ENCODE measurements around the gene ASIC4. TPM values are rescaled to one million over a fixed set of nuclear protein-coding genes. Genes with fewer than 3 reads are reported as not detected.
A peak's percentile ranks its signal among the peaks of the same experiment; 100 is the strongest.

Gene ASIC4
- total and polyA plus RNA-seq, 2 of the 13 experiments (the other 11 are each of a cell fraction or from before 2014, with no cell fraction given): 0.03 TPM; not detected in 1

- TF ChIP-seq ZMYM3 (CRISPR knock-in tag; IDR thresholded peaks at IDR 0.05): no peak
- no peak for TF ChIP-seq ZNF496 (CRISPR knock-in tag; IDR thresholded peaks at IDR 0.05; ENCODE audit: insufficient replicate concordance)
- peak; percentile 93; the same call in 1 of the 2 replicates for TF ChIP-seq ZNF670 (CRISPR knock-in tag; IDR thresholded peaks at IDR 0.05; ENCODE audit: borderline replicate concordance)
- TF ChIP-seq HOXD1 (CRISPR knock-in tag; IDR thresholded peaks at IDR 0.05): peak; percentile 84; the same call in 1 of the 2 replicates
- peak; percentile 81; the same call in 1 of the 2 replicates for TF ChIP-seq ZBTB8A (CRISPR knock-in tag; IDR thresholded peaks at IDR 0.05; ENCODE audit: borderline replicate concordance, low read depth)
- TF ChIP-seq ZNF44 (CRISPR knock-in tag; IDR thresholded peaks at IDR 0.05): peak; percentile 70; the same call in 1 of the 2 replicates
- peak; percentile 82; the same call in 1 of the 2 replicates for TF ChIP-seq ZNF142 (CRISPR knock-in tag; IDR thresholded peaks at IDR 0.05)
- no peak for TF ChIP-seq ZNF354B (CRISPR knock-in tag; IDR thresholded peaks at IDR 0.05)
- no peak for TF ChIP-seq SRSF9 (IDR thresholded peaks at IDR 0.05; ENCODE audit: borderline replicate concordance, insufficient read depth, low read depth, low read length, poor library complexity, severe bottlenecking)
- TF ChIP-seq TBX3 (IDR thresholded peaks at IDR 0.05; ENCODE audit: borderline replicate concordance): peak; percentile 71
- peak; percentile 93 for TF ChIP-seq NRL (CRISPR knock-in tag; IDR thresholded peaks at IDR 0.05; ENCODE audit: borderline replicate concordance)
- TF ChIP-seq CENPBD1 (CRISPR knock-in tag; IDR thresholded peaks at IDR 0.05; ENCODE audit: borderline replicate concordance, low read depth): no peak; the same call in 1 of the 2 replicates
- peak; percentile 45 for TF ChIP-seq NFYB (CRISPR knock-in tag; IDR thresholded peaks at IDR 0.05)
- no peak for TF ChIP-seq TOPORS (CRISPR knock-in tag; IDR thresholded peaks at IDR 0.05)
- TF ChIP-seq KLF9 (CRISPR knock-in tag; IDR thresholded peaks at IDR 0.05; ENCODE audit: low read depth): no peak; the same call in 1 of the 2 replicates
- TF ChIP-seq PITX1 (CRISPR knock-in tag; IDR thresholded peaks at IDR 0.05): peak; percentile 61; the same call in 1 of the 2 replicates
- no peak for TF ChIP-seq GPBP1L1 (CRISPR knock-in tag; IDR thresholded peaks at IDR 0.05)
- peak in 1 of 2 experiments; percentile 53; a peak in 2 of 4 replicates for TF ChIP-seq KLF16 (CRISPR knock-in tag; IDR thresholded peaks at IDR 0.05)
- peak; percentile 88; the same call in 1 of the 2 replicates for TF ChIP-seq ZNF678 (CRISPR knock-in tag; IDR thresholded peaks at IDR 0.05)
- TF ChIP-seq REXO4 (CRISPR knock-in tag; IDR thresholded peaks at IDR 0.05; ENCODE audit: borderline replicate concordance): no peak
- 0 out of 2 replicates have a peak, but pooled peaks have one; percentile 34 for TF ChIP-seq ZNF143 (CRISPR knock-in tag; IDR thresholded peaks at IDR 0.05)
- TF ChIP-seq NCOA1 (CRISPR knock-in tag; IDR thresholded peaks at IDR 0.05): no peak
Measured at GRCh38 chr2:219541611-219542180, 27.4 kb downstream of the ASIC4 start (continued).

All from HepG2 (cell line).